Raji (cell line): Measurements from ENCODE around the gene FRMD5.

ENCODE experiments used
- POLR2A ChIP-seq: IDR thresholded peaks from 2 replicates; pipeline ENCODE4 v1.6.1; 2011; ENCODE audit warnings: low read depth, low read length, control low read depth; ENCODE audit not compliant: insufficient read depth

Gene FRMD5

DNA sequence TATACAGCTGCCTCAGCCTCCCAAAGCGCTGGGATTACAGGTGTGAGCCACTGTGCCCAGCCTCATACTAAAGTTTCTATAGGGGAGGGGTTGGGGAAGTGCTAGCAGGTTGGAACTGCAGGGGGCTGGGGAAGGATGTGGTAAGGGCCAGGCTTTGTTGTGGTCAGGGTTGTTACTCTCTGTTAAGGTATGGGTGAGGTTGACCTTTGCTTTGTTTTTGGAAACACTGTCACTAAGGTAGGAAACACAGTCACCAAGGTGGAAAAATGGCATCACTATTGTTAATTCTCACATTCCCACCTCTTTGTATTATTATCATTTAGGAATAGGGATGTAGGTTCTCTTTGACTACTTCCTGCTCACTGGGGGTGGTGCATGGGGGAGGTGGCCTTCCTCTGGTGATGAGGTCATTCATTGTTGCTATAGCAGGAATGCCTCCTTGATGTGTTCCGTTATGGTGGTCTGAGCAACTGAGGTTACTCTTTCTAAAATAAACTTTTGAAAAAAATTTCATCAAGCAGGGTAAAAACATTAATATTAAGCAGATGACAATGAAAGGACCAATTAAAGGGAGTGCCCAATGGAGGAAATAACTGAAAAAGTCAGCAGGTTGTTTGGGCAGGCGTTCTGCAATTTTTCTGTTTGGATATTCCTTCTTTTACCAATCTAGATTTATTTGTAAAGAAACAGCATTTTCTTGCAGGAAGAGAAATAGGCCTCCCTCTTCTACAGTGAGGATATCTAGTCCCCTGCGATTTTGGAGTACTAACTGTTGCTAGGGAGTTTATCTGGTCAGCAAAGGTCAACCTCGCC, 217.8 kb downstream of the FRMD5 start:
- no peak for TF ChIP-seq POLR2A

- no peak for TF ChIP-seq POLR2A
Measured at GRCh38 chr15:43975770-43976169, 219.3 kb downstream of the FRMD5 start.

DNA sequence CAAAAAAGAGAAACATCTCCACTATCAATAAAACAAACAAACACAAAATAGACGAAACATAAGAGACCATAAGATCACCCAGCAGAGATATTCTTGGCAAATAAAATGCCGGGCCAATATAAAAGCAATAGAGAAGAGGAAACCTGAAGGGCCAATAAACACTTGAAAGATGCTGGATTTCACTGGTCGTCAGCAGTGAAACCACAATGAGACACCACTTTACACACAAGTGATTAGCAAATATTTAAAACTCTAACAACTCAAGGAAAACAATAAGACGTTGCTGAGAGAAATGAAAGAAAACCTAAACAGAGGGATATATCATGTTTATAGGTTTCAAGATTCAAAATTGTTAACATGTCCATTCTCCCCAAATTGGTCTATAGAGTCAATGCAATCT, 219.7 kb downstream of the FRMD5 start:
- TF ChIP-seq POLR2A, result no peak

- no peak for TF ChIP-seq POLR2A
Measured at GRCh38 chr15:43974852-43975251, 220.2 kb downstream of the FRMD5 start.

DNA sequence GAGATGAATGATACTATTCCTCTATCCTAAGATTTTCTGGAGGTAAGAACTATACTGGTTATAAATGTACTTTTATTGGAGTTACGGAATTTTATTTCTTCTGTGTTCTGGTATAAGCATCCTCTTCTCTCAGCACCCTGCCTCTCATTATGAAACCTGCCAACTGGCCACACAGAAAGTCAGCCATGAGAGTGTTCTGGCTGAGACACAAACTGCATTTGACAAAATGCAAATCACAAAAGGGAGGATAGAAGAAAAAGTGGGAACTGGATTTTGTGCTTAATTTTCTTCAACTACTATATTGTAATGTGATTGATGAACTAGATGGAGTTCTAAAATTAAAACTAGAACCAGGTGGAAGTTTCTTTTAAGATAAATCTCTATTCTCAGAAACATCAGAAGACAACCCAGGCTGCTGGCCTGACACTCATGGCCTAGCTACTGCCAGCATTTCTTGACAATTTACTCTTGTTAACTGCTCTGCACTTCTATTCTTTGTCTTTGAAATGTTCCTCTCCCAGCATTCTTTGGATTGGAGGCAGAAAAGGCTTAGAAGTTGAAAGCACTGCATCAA, 225.2 kb downstream of the FRMD5 start:
- no peak for TF ChIP-seq POLR2A

GRCh38 chr15:43968551-43968950, 226.5 kb downstream of the FRMD5 start:
- TF ChIP-seq POLR2A, result no peak

DNA sequence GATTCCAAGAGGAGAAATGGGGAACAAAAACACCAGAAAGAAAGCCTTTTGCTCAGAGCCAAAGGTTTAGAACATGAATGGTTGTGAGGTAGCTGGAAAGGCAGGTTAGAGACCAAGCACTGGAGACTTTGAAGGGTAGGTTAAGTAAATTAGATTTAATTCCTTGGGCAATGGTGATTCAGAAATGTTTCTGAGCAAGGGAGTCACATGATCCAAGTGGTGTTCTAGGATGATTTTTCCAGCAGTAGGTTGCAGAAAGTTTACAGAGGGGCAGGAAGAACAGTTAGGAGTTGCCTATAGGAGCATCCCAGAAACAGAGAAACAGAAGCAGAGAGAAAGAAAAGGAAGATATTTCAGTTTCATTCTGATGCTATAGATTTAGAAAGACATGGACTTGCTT, 228.4 kb downstream of the FRMD5 start:
- TF ChIP-seq POLR2A, result no peak

DNA sequence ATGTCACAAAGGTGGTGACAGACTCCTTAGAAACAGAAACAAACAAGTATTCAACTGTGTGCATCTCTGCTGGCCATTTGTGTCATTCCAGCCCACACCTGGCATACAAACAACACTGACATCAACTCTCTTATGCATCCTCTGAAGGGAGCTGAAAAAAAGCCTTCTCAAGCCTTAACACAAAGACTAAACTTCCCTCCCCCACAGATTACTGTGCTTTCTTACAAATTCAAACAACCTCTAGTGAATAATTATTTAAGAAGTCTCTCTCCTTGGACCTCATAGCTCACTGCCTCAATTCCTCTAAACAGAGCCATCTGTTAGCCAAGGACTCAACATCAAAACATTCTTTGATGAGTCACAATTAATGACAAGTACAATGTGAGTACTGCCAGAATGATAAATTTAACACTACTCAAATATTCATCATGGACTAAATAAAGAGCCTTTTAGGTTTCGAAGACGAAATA, 236.2 kb downstream of the FRMD5 start:
- TF ChIP-seq POLR2A, result no peak

DNA sequence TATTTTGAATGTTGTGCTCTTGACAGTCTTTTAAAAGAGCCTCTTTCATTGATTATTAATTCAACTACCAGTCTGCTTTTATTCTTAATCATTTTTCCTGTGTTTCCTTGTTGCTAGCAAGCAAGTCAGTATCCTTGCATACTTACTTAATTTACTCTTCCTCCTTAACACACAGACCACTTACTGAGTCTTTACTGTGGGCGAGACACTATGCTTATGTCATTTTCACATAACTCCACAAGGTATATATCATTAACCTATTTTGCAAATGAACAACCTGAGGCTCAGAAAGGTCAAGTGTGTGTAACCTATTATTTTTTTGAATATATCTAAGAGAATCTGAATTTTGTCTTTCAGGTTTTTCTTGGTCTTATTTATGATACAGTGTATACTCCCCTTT, 237.3 kb downstream of the FRMD5 start:
- no peak for TF ChIP-seq POLR2A

- TF ChIP-seq POLR2A, result no peak
Measured at GRCh38 chr15:43955140-43955539, 239.9 kb downstream of the FRMD5 start.

DNA sequence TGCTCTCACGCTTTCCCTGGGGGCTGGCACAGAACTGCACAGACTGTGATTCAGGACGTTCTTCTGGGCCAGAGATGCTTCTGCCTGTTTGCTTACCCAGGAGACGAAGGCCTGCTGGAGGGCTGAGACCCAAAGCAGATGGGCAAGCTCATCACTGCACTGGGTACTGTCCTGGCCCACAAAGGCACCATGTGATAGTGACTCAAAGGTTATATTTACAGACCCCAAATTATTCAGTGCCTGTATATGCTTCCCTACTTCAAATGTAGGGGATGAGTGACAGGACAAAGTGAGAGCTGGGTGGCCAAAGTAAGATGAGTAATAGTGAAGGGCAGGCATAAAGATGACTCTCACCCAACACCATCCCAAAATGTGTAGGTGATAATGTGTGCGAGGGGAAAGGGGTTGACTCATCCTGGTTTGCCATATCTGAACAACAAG, 240.9 kb downstream of the FRMD5 start:
- TF ChIP-seq POLR2A, result no peak

- TF ChIP-seq POLR2A, result no peak
Measured at GRCh38 chr15:43953402-43953801, 241.7 kb downstream of the FRMD5 start.

DNA sequence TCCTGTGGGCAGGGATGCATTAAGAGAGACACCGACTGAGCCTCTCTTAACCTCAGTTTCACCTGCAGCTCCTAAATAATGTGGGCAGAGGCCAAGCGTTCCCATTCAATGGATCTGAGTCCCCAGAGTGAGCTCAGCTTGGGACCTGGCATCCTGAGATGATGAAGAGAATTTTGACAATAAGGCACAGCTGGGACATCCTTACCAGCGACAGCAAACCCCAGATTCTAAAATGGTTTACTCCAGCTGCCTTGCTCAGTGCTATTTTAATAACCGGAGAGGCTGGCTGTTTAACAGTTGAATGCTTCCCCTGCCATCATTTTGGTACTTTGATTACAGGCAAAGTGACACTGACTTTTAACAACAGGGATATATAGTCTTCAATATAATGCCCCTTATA, 244.5 kb downstream of the FRMD5 start:
- no peak for TF ChIP-seq POLR2A

- TF ChIP-seq POLR2A, result no peak
Measured at GRCh38 chr15:43948691-43949325, 246.3 kb downstream of the FRMD5 start.

DNA sequence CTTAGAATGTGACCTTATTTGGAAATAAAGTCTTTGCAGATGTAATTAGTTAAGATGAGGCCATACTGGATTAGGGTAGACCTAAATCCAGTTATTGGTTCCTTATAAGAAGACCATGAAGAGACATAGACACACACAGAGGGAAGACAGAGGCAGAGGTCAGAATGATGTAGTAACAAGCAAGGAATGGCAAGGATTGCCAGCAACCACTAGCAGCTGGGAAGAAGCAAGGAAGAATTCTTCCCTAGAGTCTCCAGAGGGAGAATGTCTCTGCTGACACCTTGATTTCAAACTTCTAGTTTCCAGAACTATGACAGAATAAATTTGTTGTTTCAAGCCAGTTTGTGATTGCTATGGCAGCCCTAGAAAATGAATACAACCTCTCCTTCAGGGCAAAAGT, 251.6 kb downstream of the FRMD5 start:
- no peak for TF ChIP-seq POLR2A

GRCh38 chr15:43942194-43942593, 252.9 kb downstream of the FRMD5 start:
- TF ChIP-seq POLR2A, result no peak
